Retina (tissue), 1 donor: ENCODE results near the gene ATXN1L.
"Not testable (repeated sequence)": the region's sequence is repeated elsewhere in the genome, so short reads cannot be mapped to it uniquely, and the experiment has no call there.

Experiments
- DNase-seq: peaks from one replicate; pipeline ENCODE4 v3.0.0-alpha.2; 2016

ATXN1L gene

DNA sequence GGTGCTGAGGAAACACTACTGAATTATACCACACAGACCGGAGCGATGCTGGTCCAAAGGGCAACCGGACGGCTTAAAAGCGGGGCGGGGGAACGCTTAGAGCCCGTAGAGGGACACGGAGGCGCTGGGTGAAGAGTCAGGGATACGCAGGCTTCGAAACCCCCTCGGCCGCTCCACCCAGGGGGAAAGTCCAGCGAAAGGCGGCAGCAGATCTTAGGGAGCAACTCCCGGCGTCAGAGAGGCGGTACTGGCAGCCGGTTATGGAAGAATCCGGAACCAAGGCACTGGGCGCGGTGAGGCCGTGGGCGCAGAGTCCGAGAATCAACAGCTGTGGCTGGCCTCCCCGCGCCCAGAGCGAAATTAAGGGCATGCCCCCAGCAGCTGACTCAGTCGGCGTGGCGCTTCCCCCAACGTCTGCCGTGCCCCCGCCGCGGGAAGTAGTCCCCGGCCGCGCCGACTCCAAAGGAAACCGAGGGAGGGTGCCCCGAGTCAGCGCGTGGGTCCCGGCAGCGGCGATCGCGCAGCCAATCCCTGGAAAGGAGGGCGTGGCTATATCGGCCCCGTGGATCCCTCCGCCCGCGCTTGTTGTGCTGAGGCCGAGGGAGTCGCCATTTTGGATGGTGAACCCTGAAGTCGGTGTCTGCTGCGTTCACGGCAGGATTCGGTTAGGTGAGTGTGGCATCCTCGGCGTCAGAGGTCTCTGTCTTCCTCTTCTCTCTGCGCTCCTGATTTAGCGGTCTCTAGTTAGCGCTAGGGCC lies 49.3 kb downstream of the ATXN1L start, which contains the start of gene IST1:
Gene IST1 (plus strand): TSS at position 611 of the 758 bp plus-strand sequence. CDS start 20,110 bp downstream, outside the sequence.
- DNase-seq, result peak; percentile 98

DNA sequence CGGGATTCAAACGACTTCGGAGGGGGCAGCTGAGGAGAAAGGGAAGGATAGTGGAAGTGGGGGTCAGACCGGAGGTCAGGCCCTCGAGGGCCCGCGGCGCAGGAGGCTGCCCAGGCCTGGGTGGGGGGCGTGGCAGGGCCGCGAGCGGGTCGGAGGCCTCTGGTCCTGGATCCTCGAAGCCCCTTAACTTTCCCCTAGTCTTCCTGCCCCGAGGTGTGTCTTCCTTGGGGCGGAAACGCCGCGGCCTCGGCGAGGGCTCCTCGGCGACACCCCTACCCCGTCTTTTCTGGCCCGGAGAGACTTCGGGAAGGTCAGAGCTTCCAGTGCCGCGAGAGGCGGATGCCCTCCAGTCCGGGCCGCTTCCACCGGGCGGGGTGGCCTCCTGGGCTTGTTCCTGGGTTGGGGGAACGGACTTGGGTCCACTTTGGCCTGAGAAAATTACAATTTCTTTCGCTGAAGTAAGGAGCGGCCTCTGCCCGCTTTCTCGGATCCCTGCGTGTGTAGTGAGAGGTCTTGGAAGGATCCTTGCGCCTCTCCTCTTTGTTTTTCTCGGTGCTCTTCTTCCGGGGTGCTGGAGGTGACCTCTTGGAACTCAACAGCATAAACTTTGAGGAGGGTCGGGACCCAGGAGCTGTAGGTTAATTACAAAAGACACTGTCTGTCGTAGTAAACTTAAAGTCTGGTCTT lies 50.0 kb downstream of the ATXN1L start:
- no peak for DNase-seq

- no peak for DNase-seq
Observed at GRCh38 chr16:71896764-71897368, 51.1 kb downstream of the ATXN1L start.

DNA sequence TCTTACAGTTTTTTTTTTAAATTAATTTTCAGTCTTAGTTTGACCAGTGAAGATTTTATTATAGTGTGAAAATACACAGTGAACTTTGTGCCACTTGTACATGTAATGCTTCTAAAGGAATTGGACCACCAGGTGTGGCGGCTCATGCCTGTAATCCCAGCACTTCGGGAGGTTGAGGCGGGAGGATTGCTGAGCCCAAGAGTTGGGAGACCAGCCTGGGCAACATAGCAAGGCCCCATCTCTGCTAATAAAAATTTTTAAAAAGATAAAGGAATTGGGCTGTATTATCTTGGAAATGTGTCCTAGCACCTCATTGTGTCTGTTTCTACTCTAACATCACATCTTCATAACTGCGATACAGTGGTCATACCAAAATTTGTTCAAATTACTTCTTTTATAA lies 53.4 kb downstream of the ATXN1L start:
- no peak for DNase-seq

GRCh38 chr16:71902656-71903365 lies 57.0 kb downstream of the ATXN1L start:
- DNase-seq, result no peak

- DNase-seq, result no peak
Observed at GRCh38 chr16:71903608-71904007, 57.8 kb downstream of the ATXN1L start.

- no peak for DNase-seq
Observed at GRCh38 chr16:71904239-71904638, 58.5 kb downstream of the ATXN1L start.

DNA sequence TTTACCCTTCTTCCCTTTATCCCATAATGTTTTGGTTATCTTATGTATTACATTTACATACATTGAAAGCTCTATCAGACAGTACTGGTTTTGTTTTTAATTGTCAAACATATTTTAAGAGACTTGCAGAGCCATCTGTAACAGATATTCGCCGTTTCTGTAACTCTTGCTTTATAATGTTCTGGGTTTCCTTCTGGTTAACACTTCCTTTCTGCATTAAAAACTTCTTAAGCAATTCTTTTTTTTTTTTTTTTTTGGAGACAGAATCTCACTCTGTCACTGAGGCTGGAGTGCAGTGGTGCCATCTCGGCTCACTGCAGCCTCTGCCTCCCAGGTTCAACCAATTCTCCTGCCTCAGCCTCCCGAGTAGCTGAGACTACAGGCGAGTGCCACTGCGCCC lies 60.0 kb downstream of the ATXN1L start:
- not testable (repeated sequence) for DNase-seq
